Keratinocyte (primary cell): ENCODE measurements around the gene LRCOL1. TPM values are rescaled to one million over a fixed set of nuclear protein-coding genes. Genes with fewer than 3 reads are reported as not detected.
A peak's percentile ranks its signal among the peaks of the same experiment; 100 is the strongest.
"Not testable (repeated sequence)": the region's sequence is repeated elsewhere in the genome, so short reads cannot be mapped to it uniquely, and the experiment has no call there.

Source experiments
- DNase-seq: peaks from one replicate; pipeline ENCODE4 v3.0.0-alpha.2; 2011; ENCODE audit warnings: low read depth, missing footprints, low spot score
- FAIRE-seq: peaks from 2 replicates; lab custom pipeline; 2011; peaks lifted over from hg19 to GRCh38; lab: Jason Lieb, UNC
- H2AFZ ChIP-seq: 2 replicates; pipeline ENCODE4 v1.6.0; 2012; ENCODE audit warnings: low read length, control low read depth, inconsistent platforms; ENCODE audit not compliant: control insufficient read depth
- H3K27ac ChIP-seq: 2 replicates; pipeline ENCODE4 v1.5.1; 2011; ENCODE audit warnings: low read length; ENCODE audit not compliant: control insufficient read depth, insufficient read depth
- H3K27me3 ChIP-seq: 3 replicates; pipeline ENCODE4 v1.6.0; 2011; ENCODE audit warnings: low read length; ENCODE audit not compliant: control insufficient read depth, insufficient read depth; ENCODE audit errors: extremely low read depth
- H3K36me3 ChIP-seq, 2 experiments: 2 replicates in 1 of 2; 3 replicates in 1 of 2; pipeline ENCODE4 v1.5.1; 2011; ENCODE audit warnings: low read length in 2 of 2, mild to moderate bottlenecking in 1 of 2; ENCODE audit not compliant: control insufficient read depth in 2 of 2, insufficient read depth in 2 of 2; ENCODE audit errors: extremely low read depth in 1 of 2
- H3K4me1 ChIP-seq: 3 replicates; pipeline ENCODE4 v1.5.1; 2011; ENCODE audit warnings: low read length; ENCODE audit not compliant: control insufficient read depth, insufficient read depth; ENCODE audit errors: extremely low read depth
- H3K4me2 ChIP-seq: 3 replicates; pipeline ENCODE4 v1.6.0; 2011; ENCODE audit warnings: low read depth, low read length; ENCODE audit not compliant: control insufficient read depth, insufficient read depth; ENCODE audit errors: extremely low read depth
- H3K4me3 ChIP-seq, 3 experiments: fragments of 200-600 bp in 1 of 3; sonication (generic) in 1 of 3; 2 replicates in 2 of 3; 3 replicates in 1 of 3; pipeline ENCODE4 v1.5.1; 2011 to 2016; ENCODE audit warnings: low read length in 3 of 3, mild to moderate bottlenecking in 3 of 3, control low read depth in 2 of 3, inconsistent platforms in 1 of 3, low read depth in 1 of 3, mixed read lengths in 1 of 3, mixed run types in 1 of 3, moderate library complexity in 1 of 3; ENCODE audit not compliant: control insufficient read depth in 2 of 3, insufficient read depth in 2 of 3; ENCODE audit errors: extremely low read depth in 1 of 3
- H3K79me2 ChIP-seq: 2 replicates; pipeline ENCODE4 v1.6.0; 2012; ENCODE audit warnings: low read length; ENCODE audit not compliant: control insufficient read depth, insufficient read depth
- H3K9ac ChIP-seq: 3 replicates; pipeline ENCODE4 v1.6.0; 2011; ENCODE audit warnings: low read length; ENCODE audit not compliant: control insufficient read depth, insufficient read depth; ENCODE audit errors: extremely low read depth
- H3K9me1 ChIP-seq: 3 replicates; pipeline ENCODE4 v1.6.0; 2011; ENCODE audit warnings: low read length; ENCODE audit not compliant: control insufficient read depth, insufficient read depth; ENCODE audit errors: extremely low read depth
- H3K9me3 ChIP-seq: 2 replicates; pipeline ENCODE4 v1.5.1; 2012; ENCODE audit warnings: low read depth, low read length; ENCODE audit not compliant: control insufficient read depth
- H4K20me1 ChIP-seq: 3 replicates; pipeline ENCODE4 v1.6.0; 2011; ENCODE audit warnings: low read length; ENCODE audit not compliant: control insufficient read depth, insufficient read depth; ENCODE audit errors: extremely low read depth
- CTCF ChIP-seq, 3 experiments: IDR thresholded peaks in 1 of 3; conservative IDR thresholded peaks in 1 of 3; optimal IDR thresholded peaks in 1 of 3; 2 replicates in 2 of 3; 3 replicates in 1 of 3; pipeline versions ENCODE3 to v1.5.1; 2011; ENCODE audit warnings: low read length in 3 of 3, mild to moderate bottlenecking in 3 of 3, moderate library complexity in 2 of 3, control low read depth in 1 of 3, inconsistent platforms in 1 of 3; ENCODE audit not compliant: insufficient read depth in 2 of 3; ENCODE audit errors: extremely low read depth in 1 of 3
- EZH2 ChIP-seq: IDR thresholded peaks from one replicate; pipeline ENCODE4 v1.6.1; 2012; ENCODE audit warnings: inconsistent platforms, mild to moderate bottlenecking, low read length, moderate library complexity
- dilution Hi-C: fragments of 300-500 bp; cut with MboI; formaldehyde crosslinking; loops from one replicate; pipeline ENCODE4 v1.7.0; 2020; ENCODE audit warnings: low sequenced_read_pairs; ENCODE audit not compliant: extremely low pct_ligation_motif_present
- polyA plus RNA-seq, 5 experiments: library from polyadenylated mRNA; depleted of rRNA in 3 of 5; stranded (reverse) in 3 of 5; stranded (forward) in 1 of 5; unstranded in 1 of 5; fragments of >200 nt; gene quantifications; 1 replicate in 1 of 5; 2 replicates in 3 of 5; 3 replicates in 1 of 5; pipeline versions ENCODE4 v1.2.1 to v1.2.3, GENCODE V29; 2011 to 2012; ENCODE audit warnings: missing spikeins in 2 of 5, low read depth in 1 of 5, low replicate concordance in 1 of 5

Gene LRCOL1
- polyA plus RNA-seq, 1 donor (not counting 4 experiments of a cell fraction or from before 2014, with no cell fraction given), result not detected

DNA sequence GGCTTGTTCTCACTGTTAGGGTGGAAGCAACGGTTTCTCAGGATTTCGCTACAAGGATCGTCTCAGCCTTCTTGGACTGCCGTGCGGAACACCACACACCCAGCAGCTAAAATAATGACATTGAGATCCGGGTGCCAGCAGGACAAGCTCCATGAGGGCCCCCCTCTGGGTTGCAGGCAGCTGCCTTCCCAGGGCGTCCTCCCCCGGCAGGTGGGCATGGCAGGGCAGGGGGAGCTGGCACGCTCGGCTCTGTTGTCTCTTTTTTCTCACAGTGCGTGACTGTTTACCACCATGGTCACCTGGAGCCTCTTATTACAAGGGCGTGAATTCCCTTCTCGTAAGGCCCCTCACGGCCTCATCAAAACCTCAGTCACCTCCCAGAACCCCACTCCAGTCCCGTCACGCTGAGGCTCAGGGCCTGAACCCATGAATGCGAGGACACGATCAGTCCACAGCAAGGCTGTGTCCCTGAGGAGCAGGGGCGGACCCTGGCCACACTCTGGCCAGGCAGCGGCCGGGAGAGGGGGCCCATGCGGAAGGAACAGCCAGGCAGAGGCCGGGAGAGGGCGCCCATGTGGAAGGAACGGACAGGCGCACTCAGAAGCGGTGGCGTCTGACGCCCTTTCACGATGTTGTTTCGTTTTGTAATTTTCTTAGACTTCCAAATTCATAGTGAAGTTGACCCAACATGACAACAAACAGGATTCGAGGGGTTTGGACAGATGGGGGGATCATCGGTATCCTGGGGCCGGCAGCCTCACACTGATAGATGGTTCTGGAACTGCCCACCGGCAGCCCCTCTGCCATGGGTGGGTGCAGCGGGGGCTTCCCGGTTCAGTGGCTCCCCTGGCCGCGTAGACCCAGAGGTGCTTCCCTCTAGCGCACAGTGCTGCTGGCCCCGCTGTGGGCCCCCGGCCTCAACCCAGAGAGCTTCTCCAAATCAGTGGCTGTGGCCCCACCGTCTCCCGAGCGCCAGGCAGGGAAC, 10.0 kb downstream of the LRCOL1 start:
- dilution Hi-C loops, result no loop called here
- FAIRE-seq (no peak), DNase-seq (no peak)
- Histone ChIP-seq H3K4me2 (peak overlapping the region; percentile 46), H2AFZ (peak overlapping the region; percentile 1), H3K9me1 (no peaks in the 10 kb centered on the region), H3K36me3 (no peaks in the 10 kb centered on the region), H3K79me2 (no peaks in the 10 kb centered on the region), H3K4me3 (peak overlapping the region; percentile 24 to 27 (median 26)), H3K4me1 (peaks cover 7% of the 10 kb centered on the region), H3K27ac (no peak overlapping the region), H4K20me1 (no peaks in the 10 kb centered on the region), H3K9ac (peak overlapping the region; percentile 11), H3K9me3 (no peaks in the 10 kb centered on the region), H3K27me3 (peaks cover 65% of the 10 kb centered on the region)
- no peak for TF ChIP-seq EZH2
- peak; percentile 52 to 77 (median 72) for TF ChIP-seq CTCF (optimal IDR thresholded peaks at IDR 0.05 in 1 of 3, IDR thresholded peaks at IDR 0.05 in 1 of 3, conservative IDR thresholded peaks at IDR 0.05 in 1 of 3; ENCODE audit: extremely low read depth in 1 of 3, insufficient read depth in 2 of 3, low read length in 3 of 3)

- H4K20me1 ChIP-seq, H3K9me1 ChIP-seq, FAIRE-seq, H3K4me1 ChIP-seq, H3K9ac ChIP-seq, H3K79me2 ChIP-seq, H3K4me3 ChIP-seq, H3K9me3 ChIP-seq, H3K36me3 ChIP-seq, dilution Hi-C loops, DNase-seq, H2AFZ ChIP-seq, H3K4me2 ChIP-seq, H3K27ac ChIP-seq: not testable (repeated sequence)
- H3K27me3 ChIP-seq, result peaks cover 58% of the 10 kb centered on the region
Observed at GRCh38 chr12:132599502-132599901, 10.9 kb downstream of the LRCOL1 start.
